ENCODE measurements around the gene ZNF12.
"Not testable (repeated sequence)": the region's sequence is repeated elsewhere in the genome, so short reads cannot be mapped to it uniquely, and the experiment has no call there.

The ZNF12 gene

GRCh38 chr7:6691103-6691502, 15.6 kb downstream of the ZNF12 start:
- no peak for DNase-seq

GRCh38 chr7:6680146-6680545, 26.6 kb downstream of the ZNF12 start:
- no peak for DNase-seq

GRCh38 chr7:6675807-6676405, 30.8 kb downstream of the ZNF12 start:
- no peak for DNase-seq

- DNase-seq = not testable (repeated sequence)
These were observed 35.9 kb downstream of the ZNF12 start for GRCh38 chr7:6670851-6671250.

- DNase-seq = no peak
These were observed 48.0 kb downstream of the ZNF12 start for GRCh38 chr7:6658618-6659345.

GRCh38 chr7:6656413-6656812, 50.3 kb downstream of the ZNF12 start:
- DNase-seq = no peak

GRCh38 chr7:6655636-6656385, 50.9 kb downstream of the ZNF12 start:
- no peak for DNase-seq

GRCh38 chr7:6654842-6655610, 51.7 kb downstream of the ZNF12 start:
- no peak for DNase-seq

- DNase-seq = no peak
These were observed 52.5 kb downstream of the ZNF12 start for GRCh38 chr7:6654113-6654841.

GRCh38 chr7:6653071-6654003, 53.4 kb downstream of the ZNF12 start:
- DNase-seq = no peak

- no peak for DNase-seq
These were observed 54.2 kb downstream of the ZNF12 start for GRCh38 chr7:6652446-6653011.

- DNase-seq = no peak
These were observed 54.8 kb downstream of the ZNF12 start for GRCh38 chr7:6651851-6652445.

- DNase-seq = no peak
These were observed 56.2 kb downstream of the ZNF12 start for GRCh38 chr7:6650521-6651011.

- DNase-seq = no peak
These were observed 56.7 kb downstream of the ZNF12 start for GRCh38 chr7:6650086-6650485.

- no peak for DNase-seq
These were observed 57.3 kb downstream of the ZNF12 start for GRCh38 chr7:6649241-6649961.

GRCh38 chr7:6648815-6649104, 58.0 kb downstream of the ZNF12 start:
- no peak for DNase-seq

GRCh38 chr7:6648066-6648814, 58.5 kb downstream of the ZNF12 start:
- no peak for DNase-seq

GRCh38 chr7:6647541-6647940, 59.2 kb downstream of the ZNF12 start:
- DNase-seq = no peak

- no peak for DNase-seq
These were observed 59.7 kb downstream of the ZNF12 start for GRCh38 chr7:6647080-6647479.

Measured in amniotic stem cell (primary cell).